Peyer's patch (tissue), 4 donors: ENCODE data around the gene FOXO6. TPM values are rescaled to one million over a fixed set of nuclear protein-coding genes. Genes with fewer than 3 reads are reported as not detected.

Experiments
- DNase-seq, 3 donors: peaks; one replicate each; pipeline ENCODE4 v3.0.0-alpha.2; 2017 to 2019
- H3K27ac ChIP-seq, 4 donors: fragments of 200-600 bp; sonication (generic); one replicate each; pipeline ENCODE4 v1.5.1; 2016 to 2019
- H3K27me3 ChIP-seq, 2 donors: fragments of 200-600 bp; sonication (generic); one replicate each; pipeline ENCODE4 v1.5.1; 2019
- H3K36me3 ChIP-seq, 3 donors: fragments of 200-600 bp; sonication (generic); one replicate each; pipeline ENCODE4 v1.5.1; 2016 to 2019
- H3K4me1 ChIP-seq, 4 donors: fragments of 200-600 bp; sonication (generic); one replicate each; pipeline ENCODE4 v1.5.1; 2016 to 2019
- H3K4me3 ChIP-seq, 4 donors: fragments of 200-600 bp; sonication (generic); 1 replicate in 3 of 4; 2 replicates in 1 of 4; pipeline ENCODE4 v1.5.1; 2016 to 2019; ENCODE audit warnings: mild to moderate bottlenecking in 1 of 4
- H3K9me3 ChIP-seq, 4 donors: fragments of 200-600 bp; sonication (generic); one replicate each; pipeline ENCODE4 v1.5.1; 2016 to 2019; ENCODE audit warnings: mild to moderate bottlenecking in 1 of 4
- CTCF ChIP-seq, 6 experiments: fragments of 450-650 bp in 4 of 6; fragments of 200-600 bp in 2 of 6; sonication (generic) in 1 of 6; IDR thresholded peaks; one replicate each; pipeline ENCODE4 v1.5.1; 2017 to 2019; ENCODE audit warnings: antibody characterized with exemption in 6 of 6, mild to moderate bottlenecking in 3 of 6, moderate library complexity in 1 of 6
- POLR2A ChIP-seq, 2 donors: fragments of 450-650 bp; IDR thresholded peaks; one replicate each; pipeline ENCODE4 v1.5.1; 2017; ENCODE audit warnings: antibody characterized with exemption in 2 of 2, mild to moderate bottlenecking in 2 of 2, moderate library complexity in 2 of 2
- total RNA-seq, 4 donors: library from RNA; depleted of rRNA; stranded (reverse); fragments of >200 nt; gene quantifications; one replicate each; pipeline ENCODE4 v1.1.0, GENCODE V29; 2016

The FOXO6 gene
- total RNA-seq, 4 donors from 2014 or later, result 0.53 to 1.1 TPM; not detected in 2

DNA sequence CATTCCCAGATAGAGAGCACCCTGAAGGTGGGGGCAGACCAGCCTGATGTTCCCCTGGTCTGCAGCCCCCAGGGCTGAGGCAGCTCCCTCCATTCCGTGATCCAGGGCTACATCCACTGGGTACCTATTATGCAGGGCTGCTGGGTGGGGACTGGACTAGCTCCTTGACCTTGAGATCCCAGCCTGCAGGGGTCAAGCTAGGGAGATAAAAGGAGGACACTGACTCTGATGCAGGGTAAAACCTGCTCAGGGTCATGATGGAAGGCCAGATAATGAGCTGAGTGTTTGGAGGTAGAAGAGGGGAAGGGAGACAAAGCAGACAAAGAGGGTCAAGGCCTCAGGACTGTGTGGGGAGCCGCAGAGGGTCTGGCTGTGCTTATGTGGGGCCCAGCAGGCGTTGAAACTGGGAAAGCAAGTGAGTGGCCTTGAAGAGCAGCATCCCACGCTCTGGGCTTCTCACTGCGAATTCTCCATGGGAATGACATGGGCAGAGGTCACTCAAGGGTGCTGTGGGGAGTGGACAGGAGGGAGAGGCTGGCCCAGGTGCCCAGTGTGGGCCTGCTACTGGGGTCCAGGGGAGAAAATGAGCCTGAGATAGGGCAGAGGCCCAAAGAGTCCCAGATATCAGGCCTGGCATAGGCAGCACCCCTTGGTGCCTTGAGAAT is 9.7 kb downstream of the FOXO6 start:
- Histone ChIP-seq H3K9me3 (no peaks in the 10 kb centered on the region), H3K27me3 (no peaks in the 10 kb centered on the region), H3K4me3 (no peak overlapping the region), H3K27ac (no peak overlapping the region), H3K36me3 (no peaks in the 10 kb centered on the region), H3K4me1 (peaks cover 5 to 27% (median 8%) of the 10 kb centered on the region in 4 donors)
- DNase-seq, result no peak
- TF ChIP-seq CTCF (IDR thresholded peaks at IDR 0.05), result no peak
- TF ChIP-seq POLR2A (IDR thresholded peaks at IDR 0.05), result no peak

DNA sequence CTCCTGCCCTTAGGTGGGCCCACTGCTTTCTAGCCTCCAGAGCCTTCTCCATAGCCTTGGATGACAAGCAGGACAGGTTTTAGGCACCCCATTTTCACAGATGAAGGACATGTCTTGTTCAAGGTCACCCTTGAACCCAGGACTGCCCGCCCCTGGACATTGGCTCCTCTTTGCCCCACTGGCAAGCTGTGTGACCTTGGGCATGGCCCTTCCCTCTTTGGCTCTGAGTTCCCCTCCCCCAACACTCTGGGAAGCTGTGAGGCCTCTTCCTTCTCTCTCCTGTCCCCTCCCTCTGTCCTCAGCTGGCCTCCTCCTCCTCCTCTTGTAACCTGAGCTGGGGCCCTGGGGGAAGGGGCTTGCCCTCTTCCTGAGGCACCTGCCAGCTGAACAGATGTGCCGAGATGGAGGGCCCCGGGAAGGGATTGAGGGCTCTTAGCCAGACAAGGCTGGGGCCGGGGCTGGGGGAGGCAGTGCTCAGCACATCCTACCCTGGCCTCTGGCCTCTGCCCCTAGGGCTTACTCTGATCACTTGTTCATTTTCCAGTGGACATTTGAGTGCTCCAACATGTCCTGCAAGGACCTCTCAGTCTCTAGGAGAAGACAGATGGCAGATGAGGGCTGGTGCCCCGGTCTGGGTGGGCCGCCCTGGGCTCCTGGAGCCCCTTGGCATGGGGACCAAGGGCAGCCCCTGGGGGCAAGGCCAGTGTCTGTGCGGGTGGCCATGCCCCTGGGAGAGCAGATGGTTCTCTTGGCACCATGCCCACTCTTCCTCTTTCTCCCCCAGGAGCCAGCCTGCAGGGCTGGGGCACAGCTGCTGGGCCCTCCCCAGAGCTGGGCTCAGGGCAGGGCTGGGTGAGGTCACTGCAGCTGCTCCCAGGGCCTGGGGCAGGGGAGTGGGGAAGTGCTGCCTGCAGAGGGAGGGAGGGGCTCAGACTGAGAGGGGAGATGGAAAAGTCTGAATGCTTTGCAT is 10.7 kb downstream of the FOXO6 start:
- no peak overlapping the region for H3K4me3 ChIP-seq
- no peaks in the 10 kb centered on the region for H3K9me3 ChIP-seq
- H3K27me3 ChIP-seq, result no peaks in the 10 kb centered on the region
- no peaks in the 10 kb centered on the region for H3K36me3 ChIP-seq
- TF ChIP-seq POLR2A (IDR thresholded peaks at IDR 0.05) (no peak), CTCF (IDR thresholded peaks at IDR 0.05) (no peak)
- no peak for DNase-seq
- peaks cover 0 to 17% (median 3%) of the 10 kb centered on the region in 4 donors for H3K4me1 ChIP-seq
- H3K27ac ChIP-seq, result no peak overlapping the region

- no peak for DNase-seq
- H3K27me3 ChIP-seq, result no peaks in the 10 kb centered on the region
- H3K4me3 ChIP-seq, result no peak overlapping the region
- TF ChIP-seq POLR2A (IDR thresholded peaks at IDR 0.05) (no peak), CTCF (IDR thresholded peaks at IDR 0.05) (no peak)
- H3K4me1 ChIP-seq, result peaks cover 0 to 14% (median 2%) of the 10 kb centered on the region in 4 donors
- H3K27ac ChIP-seq, result no peak overlapping the region
- H3K36me3 ChIP-seq, result no peaks in the 10 kb centered on the region
- H3K9me3 ChIP-seq, result no peaks in the 10 kb centered on the region
Measured at GRCh38 chr1:41372600-41372993, 11.4 kb downstream of the FOXO6 start.

- Histone ChIP-seq H3K27ac (no peak overlapping the region), H3K27me3 (no peaks in the 10 kb centered on the region), H3K4me3 (no peak overlapping the region), H3K36me3 (no peaks in the 10 kb centered on the region), H3K9me3 (no peaks in the 10 kb centered on the region), H3K4me1 (peaks cover 0 to 14% (median 2%) of the 10 kb centered on the region in 4 donors)
- TF ChIP-seq CTCF (IDR thresholded peaks at IDR 0.05), result no peak
- no peak for TF ChIP-seq POLR2A (IDR thresholded peaks at IDR 0.05)
- DNase-seq, result no peak
Measured at GRCh38 chr1:41373373-41373772, 12.1 kb downstream of the FOXO6 start.

DNA sequence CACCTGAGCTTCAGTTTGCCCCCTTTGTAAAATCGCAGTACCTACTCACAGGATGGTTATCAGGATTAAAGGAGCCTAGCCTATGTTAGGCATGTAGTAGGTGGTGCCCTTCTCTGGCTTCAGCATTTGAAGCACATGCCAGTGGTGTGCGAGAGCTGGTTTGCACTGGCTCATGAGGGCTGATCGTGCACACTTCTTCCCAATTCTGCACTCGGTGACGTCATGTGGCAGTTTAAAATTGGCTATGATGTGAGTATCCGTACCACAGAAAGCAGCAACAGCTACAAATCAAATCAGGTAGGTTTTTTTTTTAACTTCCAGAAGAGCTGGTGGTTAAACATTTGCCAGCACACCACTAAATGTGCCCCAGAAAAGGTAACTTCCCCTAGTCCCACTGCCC is 13.5 kb downstream of the FOXO6 start:
- H3K4me3 ChIP-seq, result no peak overlapping the region
- no peaks in the 10 kb centered on the region for H3K27me3 ChIP-seq
- no peak overlapping the region for H3K27ac ChIP-seq
- H3K4me1 ChIP-seq, result peaks cover 0 to 14% (median 2%) of the 10 kb centered on the region in 4 donors
- H3K9me3 ChIP-seq, result no peaks in the 10 kb centered on the region
- no peaks in the 10 kb centered on the region for H3K36me3 ChIP-seq
- no peak for DNase-seq
- no peak for TF ChIP-seq POLR2A (IDR thresholded peaks at IDR 0.05)
- TF ChIP-seq CTCF (IDR thresholded peaks at IDR 0.05), result no peak
